Inflammatory macrophage treated with lipopolysaccharide for 1 hour (primary cell): Measurements from ENCODE around the gene RORC.
"Not testable (repeated sequence)": the region's sequence is repeated elsewhere in the genome, so short reads cannot be mapped to it uniquely, and the experiment has no call there.

Experiments
- DNase-seq, 2 donors: peaks; one replicate each; pipeline ENCODE4 v3.0.0-alpha.2; 2020 to 2022

Gene RORC

DNA sequence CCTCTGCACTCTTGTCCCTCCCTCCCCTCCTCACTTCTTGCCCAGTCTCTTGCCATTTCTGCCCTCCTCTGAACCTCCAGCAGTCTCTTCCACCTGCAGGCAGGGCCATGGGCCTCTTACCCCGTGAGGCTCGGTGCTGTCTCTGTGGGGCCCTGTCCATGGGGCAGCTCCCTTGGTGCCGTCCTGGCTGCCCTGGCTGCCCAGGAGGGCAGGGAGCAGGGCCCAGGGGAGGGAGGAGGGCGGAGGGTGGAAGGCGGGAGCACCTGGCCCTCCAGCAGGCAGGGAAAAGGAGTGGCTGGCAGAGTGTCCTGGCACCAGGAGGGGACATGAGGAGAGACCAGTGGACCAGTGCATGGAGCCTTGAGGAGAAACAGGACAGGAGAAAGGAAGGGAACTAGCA is at the start of gene RORC:
RORC (minus strand) TSS at position 198 of the 400 bp plus-strand sequence; CDS start at position 160, 38 bp downstream.
- DNase-seq: no peak

DNA sequence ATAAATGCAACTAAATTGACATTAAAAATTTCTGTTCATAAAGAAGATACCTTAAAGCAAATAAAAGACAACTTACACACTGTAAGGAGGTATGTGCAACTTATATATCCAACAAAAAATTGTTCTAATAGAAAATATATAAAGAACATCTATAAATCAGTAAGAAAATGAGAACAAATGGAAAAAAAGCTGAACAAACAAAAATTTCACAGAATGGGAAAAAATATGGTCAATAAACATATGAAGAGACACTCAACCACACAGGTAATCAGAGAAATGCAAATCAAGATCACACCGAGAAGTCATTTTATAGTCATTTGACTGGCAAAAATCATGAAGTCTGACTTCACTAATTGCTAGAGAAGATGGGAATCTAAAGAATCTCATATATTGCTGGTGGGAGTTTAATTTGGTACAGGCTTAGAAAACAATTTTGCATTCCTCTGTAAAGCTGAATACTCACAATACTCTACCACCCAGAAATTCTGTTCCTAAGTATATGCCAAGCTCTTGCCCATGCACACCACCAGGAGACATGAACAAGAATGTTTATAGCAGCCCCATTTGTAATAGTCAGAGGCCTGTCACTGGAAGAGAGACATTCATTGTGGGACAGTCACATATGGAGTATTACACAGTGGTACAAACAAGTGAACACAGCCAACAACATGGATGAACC is 44.0 kb upstream of the RORC start:
- DNase-seq: no peak

DNA sequence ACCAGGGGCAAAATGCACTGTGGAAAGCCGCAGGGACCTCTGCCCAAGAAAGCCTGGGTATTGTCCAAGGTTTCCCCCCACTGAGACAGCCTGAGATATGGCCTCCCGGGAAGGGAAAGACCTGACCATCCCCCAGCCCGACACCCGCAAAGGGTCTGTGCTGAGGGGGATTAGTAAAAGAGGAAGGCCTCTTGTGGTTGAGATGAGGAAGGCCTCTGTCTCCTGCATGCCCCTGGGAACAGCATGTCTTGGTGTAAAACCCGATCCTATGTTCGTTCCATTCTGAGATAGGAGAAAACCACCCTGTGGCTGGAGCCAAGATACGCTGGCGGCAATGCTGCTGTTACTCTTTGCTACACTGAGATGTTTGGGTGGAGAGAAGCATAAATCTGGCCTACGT is 41.2 kb upstream of the RORC start:
- not testable (repeated sequence) for DNase-seq

DNA sequence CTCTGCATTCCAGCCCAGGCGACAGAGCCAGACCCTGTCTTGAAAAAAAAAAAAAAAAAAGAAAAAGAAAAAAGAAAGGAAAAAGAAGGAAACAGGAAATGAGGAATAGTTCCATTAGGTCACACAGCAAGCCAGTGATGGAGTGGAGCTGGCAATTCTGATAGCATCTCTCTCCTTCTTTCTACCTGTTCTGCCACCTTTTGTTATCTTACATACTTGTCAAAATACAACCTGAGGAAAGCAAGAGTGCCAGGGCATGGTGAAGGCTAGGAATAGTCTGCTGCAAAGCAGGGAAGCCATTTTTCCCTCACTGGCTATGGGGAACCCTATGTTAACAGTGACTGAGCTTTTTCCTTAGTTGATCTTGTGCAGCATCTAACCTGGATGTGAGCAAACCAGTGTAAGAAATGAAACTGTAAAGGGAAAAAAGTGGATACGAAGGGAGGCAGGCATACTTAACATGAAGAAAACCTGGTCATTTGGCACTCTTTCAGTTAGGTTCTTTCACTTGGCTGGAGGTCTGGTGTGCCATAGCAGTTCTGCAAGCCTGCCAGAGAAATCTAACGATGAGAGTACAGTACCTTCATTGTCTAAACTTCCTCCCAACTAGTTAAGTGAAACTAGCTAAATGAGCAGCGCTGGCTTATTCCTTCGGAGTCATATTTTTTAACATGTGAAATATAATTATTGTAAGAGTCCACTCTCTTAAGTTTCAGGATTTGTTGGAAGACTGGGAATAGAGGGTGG is 39.9 kb upstream of the RORC start:
- no peak for DNase-seq

DNA sequence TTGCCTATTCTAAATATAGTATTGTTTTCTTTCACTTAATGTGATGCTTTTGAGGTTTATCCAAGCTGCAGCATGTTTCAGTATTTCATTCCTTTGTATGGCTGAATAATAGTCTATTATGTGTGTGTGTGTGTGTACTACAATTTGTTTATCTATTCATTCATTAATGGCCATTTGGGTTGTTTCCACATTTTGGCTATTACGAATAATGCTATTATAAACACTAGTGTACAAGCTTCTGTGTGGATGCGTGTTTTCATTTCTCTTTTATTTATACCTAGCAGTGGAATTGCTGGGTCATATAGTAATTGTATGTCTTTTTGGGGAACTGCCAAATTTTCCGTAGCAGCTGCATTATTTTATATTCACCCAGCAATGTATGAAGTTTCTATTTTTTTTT is 36.9 kb upstream of the RORC start:
- DNase-seq: no peak

DNA sequence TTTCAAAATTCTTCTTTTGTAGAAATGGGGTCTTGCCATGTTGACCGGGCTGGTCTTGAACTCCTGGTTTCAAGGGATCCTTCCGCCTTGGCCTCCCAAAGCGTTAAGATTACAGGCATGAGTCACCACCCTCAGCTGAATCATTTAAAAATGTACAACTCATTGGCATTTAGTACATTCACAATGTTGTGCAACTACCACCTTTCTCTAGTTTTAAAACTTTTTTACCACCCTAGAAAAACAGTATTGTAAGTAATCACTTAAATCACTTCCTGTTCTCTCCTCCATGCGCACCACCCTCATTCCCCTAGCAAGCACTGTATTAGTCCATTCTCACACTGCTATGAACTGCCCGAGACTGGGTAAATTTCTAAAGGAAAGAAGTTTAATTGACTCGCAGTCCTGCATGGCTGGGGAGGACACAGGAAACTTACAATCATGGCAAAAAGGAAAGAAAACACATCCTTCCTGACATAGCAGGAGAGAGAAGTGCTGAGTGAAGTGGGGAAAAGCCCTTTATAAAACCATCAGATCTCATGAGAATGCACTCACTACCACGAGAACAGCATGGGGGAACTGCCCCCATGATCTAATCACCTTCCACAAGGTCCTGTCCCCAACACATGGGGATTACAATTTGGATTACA is 36.3 kb upstream of the RORC start:
- peak; percentile 85 to 90 for DNase-seq

DNA sequence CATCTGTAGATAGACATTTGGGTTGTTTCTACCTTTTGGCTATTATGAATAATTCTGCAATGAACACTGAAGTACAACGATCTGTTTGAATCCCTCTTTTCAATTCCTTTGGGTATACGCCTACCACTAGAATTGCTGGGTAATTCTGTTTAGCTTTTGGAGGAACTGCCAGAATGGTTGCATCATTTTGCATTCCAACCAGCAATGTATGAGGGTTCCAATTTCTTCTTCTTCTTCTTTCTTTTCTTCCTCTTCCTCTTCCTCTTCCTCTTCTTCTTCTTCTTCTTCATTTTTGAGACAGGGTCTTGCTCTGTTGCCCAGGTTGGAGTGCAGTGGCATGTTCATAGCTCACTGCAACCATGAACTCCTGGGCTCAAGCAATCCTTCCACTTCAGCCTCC is 35.7 kb upstream of the RORC start:
- DNase-seq: peak; percentile 58 to 72

DNA sequence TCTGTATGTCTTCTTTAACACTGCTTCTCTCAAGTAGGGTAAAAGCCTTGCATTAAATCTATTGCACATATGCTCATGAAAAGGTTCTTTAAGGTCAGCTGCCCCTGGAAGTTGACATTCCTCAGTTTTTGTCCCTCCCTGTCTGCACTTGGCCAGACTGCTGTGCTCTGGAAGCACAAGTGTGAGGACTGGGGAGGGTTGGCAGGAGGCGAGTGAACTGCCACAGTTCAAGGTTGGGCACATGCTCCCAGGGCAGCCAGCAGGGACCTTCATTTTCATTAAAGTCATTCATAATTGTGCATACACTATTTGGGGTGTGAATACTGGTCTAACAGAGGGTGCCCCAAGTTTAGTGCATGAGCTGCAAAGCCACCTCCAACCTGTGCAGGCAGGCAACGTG is 32.8 kb upstream of the RORC start:
- DNase-seq: no peak

DNA sequence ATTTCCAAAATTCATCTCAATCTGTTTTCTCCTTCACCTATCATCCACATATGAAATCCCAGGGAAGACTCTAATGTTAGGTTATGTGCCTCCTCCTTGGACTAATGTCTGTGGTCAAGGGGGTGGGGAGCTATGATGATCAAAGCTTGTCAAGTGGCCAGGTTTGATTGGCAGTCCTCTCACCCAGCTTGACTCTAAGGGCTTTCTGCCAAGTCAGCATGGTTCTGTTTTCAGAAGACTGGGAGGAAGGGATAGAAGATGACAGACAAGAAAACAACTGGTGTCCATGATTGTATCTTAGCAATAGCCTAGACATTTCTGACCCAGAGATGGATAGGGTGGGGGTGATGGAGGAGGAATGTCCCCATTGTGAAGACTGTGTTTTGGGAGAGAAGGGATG is 31.0 kb upstream of the RORC start:
- no peak for DNase-seq

DNA sequence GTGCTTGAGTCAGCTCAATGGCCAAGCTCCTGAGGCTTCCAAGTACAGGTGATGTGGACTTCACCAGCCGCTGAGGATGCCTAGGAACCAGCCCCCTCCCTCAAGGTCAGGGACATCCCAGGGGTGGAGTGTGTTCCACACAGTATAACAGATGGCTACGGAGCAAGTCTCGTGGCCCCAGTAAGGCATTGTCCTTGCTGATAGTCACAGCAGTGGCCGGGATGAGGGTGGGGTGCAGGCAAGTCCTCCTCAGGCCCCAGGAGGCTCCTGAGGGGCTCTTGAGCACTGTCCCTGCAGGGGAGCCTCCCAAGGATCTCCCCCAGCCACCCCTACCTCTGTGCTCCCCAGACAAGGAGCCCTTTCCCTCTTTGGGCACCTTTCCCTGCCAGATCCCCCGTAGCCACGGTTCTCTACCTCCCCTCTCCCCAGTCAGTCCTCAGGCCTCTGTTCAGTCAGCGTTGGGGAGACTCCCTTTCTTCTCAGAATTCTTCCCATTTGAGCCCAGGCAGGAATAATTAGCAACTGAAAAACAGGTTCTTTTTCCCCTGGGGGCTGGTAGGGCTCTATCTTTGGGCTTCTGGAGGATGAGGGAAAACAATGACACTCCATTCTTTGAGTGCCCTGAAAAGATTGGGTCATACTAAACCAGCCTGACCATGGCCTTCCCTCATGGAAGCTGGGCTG is 29.0 kb upstream of the RORC start:
- no peak for DNase-seq

DNA sequence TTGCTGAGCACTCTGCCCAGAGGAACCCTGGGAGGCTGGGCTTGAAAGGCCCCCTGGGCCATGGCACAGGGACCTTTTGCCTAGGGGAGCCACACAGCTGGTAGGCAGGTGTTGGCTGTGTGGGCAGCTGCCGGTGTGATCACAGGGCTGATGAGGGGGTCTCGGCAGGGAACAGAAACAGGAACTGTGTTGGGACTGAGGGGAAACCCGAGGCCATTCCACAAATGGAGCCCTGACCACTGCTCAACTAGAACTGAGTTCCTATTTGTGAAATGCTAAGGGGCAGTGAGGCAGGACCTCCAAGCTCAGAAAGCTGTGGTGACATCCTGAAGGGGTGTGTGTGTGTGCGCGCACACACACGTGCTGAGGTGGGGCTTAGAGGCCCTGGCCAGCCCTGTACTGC is 28.3 kb upstream of the RORC start:
- peak; percentile 27 to 62 for DNase-seq

DNA sequence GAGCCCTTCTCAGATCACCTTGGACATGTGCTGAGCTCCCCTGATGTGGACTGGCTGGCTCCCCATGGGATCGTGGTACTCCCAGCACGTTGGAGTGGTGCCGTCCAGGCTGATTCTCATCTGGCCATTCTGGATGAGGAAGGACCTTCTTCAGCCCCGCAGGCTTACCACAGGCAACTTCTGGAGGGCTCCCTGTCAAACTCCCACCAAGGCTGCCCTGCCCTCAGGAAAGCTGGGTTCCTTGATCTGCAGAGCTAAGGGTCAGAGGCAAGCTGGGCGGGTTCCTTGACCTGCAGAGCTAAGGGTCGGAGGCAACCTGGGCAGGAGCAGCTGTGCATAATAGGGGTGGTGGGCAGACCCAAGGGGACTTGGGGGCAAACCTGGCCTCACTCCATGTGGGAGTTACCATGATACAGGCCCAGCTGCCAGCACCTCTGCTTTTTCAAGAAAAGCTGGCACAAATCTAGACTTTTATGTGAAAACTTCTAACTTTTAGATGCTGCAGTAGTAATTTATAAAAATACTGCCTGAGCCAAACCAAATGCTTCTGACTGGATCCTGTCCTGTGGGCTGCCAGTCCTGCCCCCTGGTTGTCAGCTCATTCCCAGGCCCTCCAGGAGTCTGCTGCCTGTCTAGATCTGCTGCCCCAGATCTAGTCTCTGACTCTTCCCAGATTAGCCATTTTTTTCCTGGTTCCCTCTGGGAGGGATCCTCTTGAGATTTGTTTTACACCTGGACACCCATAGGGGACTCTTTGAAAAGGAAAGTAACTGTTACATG is 27.5 kb upstream of the RORC start:
- no peak for DNase-seq

DNA sequence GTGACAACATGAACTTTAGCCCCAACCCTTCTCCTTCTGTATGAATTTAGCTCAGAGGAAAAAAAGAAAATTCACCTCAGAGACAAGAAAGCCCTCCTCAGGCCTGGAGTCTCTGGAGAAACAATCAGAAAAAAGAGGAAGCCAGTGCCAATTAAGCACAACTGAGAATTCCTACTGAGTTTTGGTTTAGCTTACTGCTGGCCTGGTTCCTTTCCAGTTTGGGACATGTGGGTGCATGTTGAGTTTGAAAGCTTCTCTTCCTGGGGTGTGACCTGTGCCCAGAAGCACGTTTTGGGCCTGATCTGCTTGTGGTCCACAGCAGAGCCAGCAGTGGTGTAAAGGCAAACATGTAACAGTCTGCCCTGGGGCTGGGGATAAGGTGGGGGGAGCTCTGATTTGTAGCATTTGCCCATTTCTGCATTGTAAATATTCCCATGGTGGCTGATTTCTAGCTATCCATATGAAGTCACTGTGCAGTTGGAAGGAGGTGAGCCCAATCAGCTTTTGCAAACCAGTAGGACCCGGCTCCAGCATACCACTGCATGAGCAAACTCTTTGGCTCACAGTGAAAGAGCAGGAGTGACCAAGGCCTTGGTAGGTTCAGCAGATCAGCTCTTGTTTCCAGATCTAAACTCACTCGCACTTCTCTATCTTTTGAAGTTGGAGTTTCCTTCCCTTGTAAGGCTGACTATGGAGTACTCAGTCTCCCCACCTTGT is 26.6 kb upstream of the RORC start:
- DNase-seq: no peak

DNA sequence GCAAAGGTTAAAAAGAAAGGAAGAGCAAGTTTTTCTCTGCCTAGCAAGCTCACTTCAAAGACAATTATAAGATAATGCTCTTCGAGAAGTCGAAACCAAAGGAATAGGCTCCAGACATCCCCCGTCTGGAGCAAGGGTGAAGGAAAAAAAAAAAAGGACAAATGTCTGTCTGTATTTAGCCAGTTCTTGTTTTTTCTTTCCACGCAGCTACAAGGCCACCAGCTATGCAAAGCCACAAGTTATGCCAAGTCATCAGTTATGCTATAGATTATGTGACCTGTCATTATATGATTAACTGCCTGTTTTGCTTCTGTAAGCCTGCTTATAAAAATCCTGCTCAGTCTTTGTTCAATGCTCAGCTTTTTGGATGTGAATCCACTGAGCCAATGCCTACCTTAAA is 24.3 kb upstream of the RORC start:
- DNase-seq: no peak

DNA sequence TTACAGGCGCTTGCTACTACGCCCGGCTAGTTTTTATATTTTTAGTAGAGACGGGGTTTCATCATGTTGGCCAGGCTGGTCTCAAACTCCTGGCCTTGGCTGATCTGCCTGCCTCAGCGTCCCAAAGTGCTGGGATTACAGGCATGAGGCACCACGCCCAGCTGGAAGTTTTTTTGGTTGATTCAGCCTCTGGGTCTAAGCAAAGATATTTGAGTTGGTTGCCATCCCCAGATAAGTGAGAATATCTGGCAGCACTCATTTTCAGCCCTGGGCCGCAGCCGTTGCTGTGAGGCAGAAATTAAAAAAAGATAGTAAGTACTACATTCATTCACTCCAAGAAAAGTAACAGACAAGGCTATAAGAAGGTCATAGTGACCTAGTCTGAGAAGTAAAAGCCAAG is 23.9 kb upstream of the RORC start:
- not testable (repeated sequence) for DNase-seq

DNA sequence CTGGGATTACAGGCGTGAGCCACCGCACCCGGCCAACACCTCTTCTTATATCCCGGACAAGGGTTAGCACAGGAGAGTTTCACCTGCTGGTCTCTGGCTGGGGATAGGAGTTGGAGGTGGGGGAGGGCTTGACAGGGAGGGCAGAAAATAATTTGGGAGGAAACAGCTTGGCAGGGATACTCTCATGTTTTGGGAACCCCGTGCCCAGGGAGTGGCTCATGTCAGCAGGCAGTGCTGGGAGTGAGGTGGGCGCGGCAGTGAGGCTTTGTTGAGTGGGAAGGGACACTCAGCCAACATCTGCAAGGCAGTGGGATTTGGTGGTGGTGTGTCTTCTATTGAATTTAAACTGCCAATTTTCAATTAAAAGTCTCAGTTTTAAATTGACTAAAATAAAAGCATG is 23.1 kb upstream of the RORC start:
- no peak for DNase-seq

DNA sequence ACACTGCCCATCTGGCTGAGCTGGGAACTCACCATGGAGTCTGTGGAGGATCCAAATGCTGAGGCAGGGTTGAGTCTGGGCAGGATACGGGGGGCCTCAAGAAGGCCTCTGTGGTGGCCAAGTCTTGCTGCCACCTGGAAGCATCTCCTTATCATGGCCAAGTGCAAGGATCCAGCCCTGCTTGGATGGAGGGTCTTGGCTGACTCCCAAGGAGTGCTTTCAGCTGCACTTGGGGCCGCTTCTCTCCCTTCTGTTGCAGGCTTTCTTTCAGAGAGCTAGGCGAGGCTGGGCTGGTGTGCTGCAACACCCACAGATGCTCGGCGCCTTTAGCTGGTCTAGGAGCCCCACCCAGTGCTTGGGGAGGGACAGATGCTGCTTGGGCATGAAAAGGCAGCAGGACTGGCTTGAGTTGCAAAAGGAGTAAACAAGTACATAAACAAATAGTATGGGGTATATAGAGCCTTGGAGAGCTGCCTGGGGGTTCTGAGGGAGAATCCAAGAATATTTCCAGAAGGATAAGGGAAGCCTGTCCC is 21.9 kb upstream of the RORC start, which contains the start of gene THEM5:
THEM5 (minus strand) TSS at position 302 of the 533 bp plus-strand sequence; CDS start at position 155, 147 bp downstream.
- no peak for DNase-seq

DNA sequence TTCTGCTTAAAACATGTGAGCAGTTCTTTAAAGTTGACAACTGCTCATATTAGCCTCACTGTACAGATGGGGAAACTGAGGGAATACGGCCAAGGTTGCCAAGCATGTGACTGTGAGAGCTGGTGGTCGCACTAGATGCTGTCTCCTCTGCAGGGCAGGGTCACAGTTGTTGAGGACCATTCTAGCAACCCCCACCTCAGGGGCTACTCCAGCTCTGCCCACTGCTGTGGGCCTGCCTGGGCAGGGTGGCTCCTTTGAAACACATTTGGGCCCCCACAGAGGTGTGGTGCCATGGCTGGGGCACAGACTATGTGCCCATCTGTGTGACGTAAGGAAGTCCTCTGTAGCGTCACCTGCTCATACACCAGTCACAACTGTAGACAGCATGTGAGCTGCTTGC is 21.1 kb upstream of the RORC start:
- no peak for DNase-seq

DNA sequence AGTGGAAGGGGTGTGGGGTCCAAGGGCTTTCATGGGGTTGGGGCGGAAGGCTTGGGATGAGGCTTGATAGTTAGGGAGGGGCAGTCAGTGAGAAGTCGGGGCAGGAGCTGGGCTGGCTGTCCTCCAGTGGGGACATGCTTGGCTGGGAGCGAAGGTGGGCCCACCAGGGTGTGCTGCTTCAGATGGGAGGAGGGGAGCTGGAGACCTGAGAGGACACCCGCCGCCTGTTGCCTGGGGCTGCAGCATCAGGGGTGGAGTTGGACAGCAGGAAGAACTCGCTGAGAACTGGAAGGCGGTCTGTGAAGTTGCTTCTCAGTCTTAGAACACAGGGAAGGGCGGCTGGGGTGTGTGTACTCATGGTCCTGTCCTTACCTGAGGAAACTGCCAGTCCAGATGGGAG is 20.3 kb upstream of the RORC start:
- no peak for DNase-seq

DNA sequence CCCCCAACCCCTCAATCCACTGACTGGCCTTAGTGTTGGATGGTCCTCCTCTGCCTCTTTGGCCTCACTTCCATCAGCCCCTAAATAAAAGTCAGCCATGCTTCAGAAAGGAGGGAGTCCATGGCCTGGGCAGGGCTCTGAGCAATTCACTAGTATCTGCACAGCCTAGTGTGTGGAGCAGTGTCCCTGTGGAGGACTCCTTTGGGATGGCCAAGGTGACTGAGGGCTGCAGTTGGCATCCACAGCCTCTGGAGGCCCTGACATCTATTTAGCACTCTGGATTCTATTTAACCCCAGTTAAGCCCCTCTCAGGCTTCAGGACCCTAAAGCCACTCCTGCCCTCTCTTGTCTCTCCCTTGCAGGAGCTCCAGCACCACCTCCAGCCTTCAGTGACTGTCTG is 18.3 kb upstream of the RORC start:
- no peak for DNase-seq

DNA sequence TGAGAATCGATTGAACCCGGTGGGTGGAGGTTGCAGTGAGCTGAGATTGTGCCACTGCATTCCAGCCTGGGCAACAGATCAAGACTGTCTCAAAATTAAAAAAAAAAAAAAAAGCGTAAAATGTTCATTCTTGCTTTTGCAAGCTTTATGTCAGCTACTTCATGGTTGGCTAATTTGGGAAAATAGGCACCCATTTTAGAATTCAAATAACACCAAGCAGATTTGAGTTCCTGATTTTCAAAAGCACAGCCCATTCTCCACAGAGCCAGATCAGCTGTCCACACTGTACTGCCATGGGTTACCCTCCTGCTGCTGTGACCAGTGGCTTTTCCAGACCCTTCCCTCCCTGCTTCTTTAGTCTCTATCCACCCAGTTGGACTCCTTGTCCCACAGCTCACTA is 17.5 kb upstream of the RORC start:
- peak; percentile 41 to 61 for DNase-seq
